NCI-H2107 treated with DMSO at 0.1 percent for 48 hours (cell line): ENCODE data around the gene ZDHHC7.

Experiments
- DNase-seq: peaks from one replicate; lab custom pipeline; 2025; ENCODE audit not compliant: unreplicated experiment; lab: John Stamatoyannopoulos, UW

ZDHHC7 gene

DNA sequence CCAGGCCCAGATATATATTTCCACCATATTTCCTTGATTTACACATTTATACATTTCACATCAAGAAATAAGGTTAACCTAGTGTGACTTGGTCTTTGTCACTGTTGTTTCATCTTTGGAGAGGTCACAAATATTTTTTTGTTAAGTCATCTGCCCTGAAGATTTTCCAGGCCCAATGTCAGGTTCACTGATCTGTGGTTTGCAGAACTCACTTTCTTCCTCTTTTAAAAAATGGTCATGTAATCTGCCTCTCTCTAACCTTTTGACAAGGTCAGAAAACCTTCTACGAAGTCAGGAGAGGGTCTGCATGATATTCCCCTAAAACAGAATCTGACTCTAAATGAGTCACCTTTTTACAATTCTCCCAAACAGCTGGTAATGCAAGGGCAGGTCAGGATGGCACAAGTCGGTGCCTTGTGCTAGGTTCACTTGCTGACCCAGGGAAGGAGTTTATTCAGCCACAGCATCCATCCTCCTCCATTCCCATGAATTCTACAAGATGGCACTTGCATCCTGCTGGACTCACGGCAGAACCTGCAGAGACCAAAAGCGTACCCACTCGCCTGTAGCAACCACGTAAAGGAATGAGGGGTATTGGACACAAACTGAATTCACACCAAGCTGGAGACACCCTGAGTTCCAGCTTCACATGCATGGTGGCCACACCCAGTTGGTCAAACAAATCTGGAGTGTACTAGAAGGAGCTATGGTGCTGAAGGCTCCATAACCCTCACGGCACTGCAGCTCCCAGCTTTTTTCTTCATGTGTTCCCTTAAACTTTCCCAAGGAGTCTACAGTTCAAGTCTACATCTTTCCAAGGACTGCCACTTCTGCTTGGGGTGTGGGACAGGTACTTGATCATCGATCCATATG lies 14.7 kb upstream of the ZDHHC7 start:
- DNase-seq = no peak

DNA sequence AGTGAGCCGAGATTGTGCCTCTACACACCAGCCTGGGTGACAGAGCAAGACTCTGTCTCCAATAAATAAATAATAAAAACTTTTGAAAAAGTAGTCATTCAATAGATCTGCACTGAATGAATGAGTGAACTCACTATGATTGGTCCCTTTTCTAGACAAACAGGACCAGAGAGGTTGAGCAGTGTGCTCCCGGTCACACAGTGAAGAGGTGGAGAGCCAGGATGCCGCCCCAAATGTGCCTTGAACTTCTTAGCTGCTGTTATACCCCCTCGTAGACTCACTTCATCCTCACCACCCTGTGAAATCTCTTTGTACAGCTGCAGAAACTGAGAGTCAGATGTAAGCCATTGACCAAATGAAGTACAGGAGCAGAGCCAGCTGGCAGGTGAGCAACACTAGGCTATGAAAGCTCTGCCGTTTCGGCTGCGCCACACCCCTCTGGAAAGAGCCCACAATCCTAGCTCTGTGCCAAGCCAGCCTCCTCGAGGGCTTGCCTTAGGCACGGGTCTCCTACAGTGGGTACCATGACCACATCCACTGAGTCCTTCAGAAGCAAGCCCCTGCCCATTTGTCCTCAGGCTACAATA lies 8.4 kb upstream of the ZDHHC7 start:
- DNase-seq = peak; percentile 37

DNA sequence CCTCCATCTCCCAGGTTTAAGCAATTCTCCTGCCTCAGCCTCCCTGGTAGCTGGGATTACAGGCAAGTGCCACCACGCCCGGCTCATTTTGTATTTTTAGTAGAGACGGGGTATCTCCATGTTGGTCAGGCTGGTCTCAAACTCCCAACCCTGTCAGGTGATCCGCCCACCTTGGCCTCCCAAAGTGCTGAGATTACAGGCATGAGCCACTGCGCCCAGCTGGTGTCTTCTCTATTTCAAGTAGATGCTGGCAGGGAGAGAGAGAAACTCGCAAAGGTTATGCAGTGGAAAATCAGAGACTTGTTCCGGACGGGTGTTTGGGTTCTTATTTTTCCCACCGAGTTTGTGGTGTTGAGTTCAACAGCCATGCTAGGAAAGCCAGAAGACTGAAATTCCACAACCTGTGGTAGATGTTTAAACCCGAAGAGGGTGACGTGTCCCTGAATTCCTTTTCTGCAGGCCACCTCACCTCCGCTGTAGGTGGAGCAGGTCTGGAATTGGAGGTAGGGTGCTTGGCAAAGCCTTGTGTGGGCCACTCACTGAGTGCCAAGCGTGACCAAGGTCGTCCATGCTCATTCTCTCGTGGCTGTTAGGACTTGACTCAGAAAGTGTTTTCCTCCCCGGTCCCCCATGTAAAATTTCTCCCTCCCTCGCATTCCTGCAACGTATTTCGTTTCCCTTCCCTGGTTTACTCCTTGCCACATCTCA lies 7.3 kb upstream of the ZDHHC7 start:
- DNase-seq = no peak

DNA sequence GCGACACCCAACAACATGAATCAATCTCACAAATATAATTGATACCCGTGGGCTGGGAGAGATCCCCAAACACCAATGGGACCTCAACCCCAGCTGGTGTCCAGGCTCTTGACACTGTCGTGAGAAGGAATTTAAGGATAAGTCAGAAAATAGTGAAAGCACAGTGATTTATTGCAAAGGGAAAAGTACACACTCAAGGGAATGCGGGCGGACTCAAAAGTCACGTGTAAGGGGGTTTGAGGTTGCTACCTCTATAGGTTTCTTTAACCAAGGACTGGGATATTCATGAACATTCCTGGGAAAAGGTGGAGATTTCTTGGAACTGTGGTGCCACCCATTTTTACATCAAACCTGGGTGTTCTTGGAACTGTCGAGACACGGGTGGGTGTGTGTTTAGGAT lies 6.3 kb upstream of the ZDHHC7 start:
- no peak for DNase-seq

DNA sequence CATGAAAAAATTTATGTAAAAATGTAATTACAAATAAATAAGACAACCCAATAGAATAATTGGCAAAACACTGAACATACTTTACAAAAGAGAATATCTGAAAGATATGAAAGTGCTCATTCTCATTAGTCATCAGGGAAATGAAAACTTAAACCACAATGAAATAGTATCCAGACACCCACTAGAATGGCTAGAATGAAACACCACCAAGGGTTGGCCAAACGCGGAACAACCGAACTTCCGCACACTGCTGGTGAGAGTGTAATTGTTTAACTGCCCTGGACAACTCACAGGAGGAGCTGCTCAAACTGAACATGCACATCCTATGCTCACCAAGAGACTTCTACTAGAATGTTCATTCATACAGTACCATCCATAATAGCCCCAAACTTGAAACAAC lies 5.8 kb upstream of the ZDHHC7 start:
- DNase-seq = no peak

DNA sequence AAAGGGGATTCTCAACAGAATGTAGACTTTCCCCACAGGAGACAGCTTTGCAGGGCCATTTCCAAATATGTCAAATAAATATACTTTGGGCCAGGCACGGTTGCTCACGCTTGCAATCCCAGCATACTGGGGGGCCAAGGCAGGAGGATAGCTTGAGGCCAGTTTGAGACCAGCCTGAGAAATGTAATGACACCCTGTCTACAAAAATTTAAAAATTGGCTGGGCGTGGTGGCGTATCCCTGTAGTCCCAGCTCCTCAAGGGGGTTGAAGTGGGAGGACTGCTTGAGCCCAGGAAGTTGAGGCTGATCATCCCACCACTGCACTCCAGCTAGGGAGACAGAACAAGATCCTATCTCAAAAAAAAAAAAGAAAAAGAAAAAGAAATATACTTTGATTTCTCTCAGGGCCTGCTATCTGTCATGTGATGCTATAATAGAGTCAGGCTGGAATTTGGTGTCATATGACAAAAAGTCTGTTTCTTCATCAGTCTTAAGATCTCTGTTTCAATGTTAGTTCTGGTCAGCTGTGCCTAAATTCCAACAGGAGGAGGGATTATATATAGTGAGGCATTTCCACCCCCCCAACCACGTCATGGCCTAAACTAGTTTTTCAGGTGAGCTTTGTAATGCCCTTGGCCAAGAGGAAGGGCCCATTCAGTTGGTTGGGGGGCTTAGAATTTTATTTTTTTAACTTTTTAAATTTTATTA lies 4.3 kb upstream of the ZDHHC7 start:
- DNase-seq = no peak

DNA sequence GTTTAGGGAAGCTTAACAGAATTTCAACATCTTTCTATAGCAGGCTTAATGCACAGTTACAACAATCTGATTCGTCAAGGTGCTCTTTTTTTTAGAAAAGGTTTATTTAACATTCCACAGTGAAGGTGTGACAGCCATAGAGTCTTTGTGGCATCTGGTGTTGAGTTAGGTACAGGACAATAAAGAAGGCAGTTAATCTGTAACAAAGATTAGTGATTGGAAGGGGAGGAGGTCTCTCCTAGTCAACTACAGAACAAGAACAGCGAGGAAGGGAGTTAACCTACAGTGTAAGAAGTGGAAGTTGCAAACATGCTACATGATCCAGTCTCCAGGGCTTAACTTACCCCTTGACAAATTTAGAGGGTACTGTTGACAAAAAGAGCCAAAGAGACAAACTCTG lies 3.0 kb upstream of the ZDHHC7 start:
- no peak for DNase-seq

DNA sequence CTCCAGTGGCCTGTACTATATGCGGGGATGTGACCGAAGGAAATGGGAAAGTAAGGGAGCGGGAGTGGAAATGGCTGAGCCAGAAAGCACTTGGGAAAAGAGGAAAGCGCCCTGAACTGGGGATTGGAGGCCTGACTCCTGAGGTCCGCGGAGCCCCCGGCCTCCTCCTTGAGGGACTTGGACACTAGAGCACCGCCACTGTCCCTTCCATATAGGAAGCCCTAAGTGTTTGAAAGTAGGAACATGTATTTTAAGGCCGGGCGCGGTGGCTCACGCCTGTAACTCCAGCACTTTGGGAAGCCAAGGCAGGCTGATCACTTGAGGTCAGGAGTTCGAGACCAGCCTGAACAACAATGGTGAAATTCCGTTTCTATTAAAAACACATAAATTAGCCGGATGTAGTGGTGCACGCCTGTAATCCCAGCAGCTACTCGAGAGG lies 530 bp upstream of the ZDHHC7 start:
- no peak for DNase-seq

DNA sequence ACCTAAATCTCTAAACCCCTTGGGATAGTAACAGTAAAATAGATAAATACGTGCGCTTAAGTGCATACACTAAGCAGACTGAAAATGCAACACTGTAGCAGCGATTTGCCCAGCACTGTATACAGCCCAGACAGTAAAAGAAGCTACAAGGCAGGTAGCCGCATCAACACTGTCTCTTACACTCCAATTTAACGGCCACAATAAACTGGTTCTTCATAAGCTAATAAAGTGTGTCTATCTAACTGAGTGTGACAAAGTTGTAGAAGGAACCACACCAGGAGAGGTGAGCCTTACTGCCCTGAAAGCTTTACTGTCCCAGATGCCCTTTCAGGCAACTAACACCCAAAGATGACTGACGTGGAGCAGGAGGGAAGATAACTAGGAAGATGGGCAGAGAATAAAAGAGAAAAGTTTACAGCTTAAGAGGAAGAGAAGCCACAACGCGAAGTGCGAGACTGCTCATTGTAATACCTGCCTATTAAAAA lies 847 bp downstream of the ZDHHC7 start:
- no peak for DNase-seq

DNA sequence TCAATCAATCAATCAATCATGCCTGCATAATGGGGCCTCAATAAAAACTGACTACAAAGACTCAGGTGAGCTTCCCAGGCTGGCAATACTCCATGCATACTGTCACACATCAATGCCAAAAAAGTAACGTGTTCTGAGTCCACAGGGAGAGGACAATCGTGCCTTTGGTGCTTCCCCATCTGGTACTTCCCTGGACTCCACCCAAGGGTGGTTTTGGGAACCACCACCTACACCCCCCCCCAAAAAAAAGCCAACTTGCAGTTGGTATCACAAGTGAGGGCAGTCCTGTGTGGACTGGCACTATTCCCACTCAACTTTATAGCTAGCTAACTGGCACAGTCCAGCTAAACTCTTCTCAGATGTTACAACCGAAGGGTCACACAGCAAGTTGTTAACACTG lies 3.1 kb downstream of the ZDHHC7 start:
- DNase-seq = no peak

DNA sequence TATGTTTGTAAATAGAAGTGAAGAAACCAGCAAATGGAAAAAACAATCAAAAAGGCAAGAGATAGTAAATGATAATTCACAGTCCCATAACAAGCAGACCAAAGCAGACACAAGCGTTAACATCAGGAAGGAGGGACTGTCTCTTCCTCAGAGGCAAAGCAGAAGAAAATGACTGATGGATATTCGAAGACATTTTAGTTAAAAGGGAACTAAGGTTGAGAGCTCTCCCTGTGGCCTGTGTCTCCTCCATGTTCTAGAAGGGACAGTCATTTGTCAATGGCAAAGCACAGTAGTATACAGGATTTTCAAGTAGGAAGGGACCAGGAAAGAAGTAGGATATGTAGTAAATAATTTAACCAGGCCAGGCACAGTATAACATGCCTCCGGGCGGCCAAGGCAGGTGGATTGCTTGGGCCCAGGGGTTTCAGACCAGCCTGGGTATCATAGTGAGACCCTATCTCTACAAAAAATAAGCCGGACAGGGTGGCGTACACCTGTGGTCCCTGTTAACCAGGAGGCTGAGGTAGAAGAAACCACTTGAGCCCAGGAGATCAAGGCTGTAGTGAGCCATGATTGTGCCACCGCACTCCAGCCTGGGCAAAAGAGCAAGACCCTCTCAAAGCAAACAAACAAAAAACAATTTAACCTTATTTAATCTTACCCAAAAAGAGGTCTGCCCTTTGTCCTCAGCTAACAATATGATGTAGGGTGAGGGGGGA lies 3.7 kb downstream of the ZDHHC7 start:
- no peak for DNase-seq

DNA sequence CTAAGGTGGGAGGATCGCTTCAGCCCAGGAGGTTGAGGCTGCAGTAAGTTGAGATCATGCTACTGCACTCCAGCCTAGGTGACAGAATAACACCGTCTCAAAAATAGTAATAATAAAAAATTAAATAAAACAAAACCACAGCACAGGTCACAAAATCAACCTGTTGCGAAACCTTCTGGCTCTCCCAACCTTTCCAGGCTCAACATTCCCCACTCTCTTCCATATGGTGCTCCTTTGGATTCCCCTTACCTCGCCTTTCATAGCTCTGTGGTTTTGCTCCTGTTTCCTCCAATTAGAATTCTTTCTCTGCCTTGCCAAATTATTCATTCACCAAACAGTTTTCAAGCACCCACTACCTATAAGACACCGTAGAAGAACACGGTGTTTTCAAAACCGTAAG lies 4.7 kb downstream of the ZDHHC7 start:
- no peak for DNase-seq

DNA sequence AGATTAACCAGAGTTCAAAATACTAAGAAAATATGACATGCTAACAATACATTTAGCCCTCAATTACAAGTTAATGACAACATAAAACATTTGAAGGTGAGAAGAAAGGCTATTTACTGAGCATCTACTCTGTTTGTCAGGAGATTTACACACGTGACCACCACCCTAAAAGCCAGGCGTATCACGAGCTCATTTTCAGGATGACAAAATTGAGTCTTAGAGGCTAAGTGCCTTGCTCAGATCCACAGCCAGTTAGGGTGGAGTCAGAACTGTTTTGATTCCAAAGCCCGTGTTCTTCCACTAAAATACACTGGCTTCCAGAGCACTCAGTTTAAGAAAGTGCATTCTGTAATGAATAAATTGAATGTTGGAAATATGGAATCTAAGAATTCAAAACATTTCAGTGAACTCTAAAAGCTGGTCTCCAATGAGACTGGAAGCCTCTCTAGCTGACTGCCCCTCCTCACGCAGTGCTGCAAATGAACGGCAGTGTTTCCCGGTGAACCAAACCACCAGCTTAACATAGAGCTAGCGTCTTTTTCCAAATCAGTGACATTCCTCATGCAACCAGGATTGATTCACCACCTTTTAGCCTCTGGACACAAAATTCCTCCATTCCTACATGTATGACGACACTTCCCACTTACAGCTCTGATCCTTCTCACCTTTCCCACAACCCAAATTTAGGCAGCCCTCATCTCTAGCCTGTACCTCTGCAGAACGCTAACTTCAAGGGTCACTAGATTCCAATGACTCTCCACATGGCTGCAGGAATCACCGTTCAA lies 5.9 kb downstream of the ZDHHC7 start:
- no peak for DNase-seq

DNA sequence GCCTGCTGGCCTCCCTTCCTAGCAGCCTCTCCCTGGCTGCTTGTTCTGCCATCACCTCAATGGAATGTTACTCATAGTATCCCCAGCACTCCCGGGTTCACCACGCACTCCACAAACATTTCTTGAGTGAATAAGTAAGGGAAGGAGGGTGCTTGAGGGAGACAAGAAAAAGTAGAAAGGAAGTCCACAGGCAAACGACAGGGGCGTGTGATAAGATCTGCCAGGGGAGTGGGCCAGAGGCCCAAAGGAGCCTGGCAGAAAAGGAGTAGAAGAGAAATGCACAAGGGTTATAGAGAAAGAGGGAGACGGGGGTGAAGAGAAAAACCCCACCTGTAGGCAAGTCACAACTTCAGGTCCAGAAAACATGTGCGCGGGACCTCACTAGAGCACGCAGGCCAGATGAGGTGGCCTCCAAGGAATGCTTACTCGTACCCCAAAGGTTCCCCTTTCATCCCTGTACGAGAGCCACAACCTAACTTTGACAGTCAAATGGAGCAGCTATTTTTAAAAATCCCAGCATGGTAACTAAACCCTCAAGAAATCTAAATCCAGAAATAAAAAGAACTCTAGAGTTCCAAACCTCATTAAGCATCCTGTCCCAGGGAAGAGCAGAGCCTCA lies 6.6 kb downstream of the ZDHHC7 start:
- DNase-seq = no peak

DNA sequence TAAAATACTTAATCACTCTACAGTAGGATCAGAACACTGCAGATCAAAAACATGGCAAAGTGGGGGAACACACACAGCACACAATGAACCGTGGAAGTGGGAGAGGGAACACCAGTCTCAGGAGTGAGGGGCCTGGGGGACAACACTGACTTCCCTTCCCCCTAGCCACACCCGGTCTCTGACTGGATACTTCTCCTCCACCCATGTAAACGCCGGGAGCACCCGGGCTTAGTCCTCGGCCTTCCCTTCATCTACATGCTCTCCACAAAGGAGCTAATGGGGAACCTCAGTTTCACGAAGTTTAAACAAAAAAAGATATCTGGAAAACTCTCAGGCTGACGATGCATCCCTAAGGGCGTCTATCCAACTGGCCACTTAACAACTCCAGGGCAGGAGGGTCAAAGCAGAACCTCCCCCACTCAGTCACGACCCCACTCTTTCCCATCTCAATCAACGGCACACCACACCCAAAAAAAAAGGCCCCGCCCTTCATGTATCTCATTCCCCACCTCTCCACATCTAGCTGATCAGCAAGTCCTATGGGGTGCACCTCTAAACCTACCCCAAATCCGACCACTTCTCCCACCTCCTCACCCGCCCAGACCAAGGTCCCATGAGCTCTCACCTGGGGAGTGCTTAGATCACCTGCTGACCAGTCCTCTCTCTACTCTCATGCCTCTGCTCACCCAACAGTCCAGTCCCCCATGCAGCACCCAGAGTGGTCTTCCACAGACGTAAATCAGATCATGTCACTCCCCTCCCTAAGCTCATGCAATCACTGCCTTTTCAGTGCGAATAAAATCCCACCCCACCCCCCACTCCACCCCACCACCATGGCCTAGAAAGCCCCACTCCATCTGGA lies 7.4 kb downstream of the ZDHHC7 start:
- DNase-seq = no peak

DNA sequence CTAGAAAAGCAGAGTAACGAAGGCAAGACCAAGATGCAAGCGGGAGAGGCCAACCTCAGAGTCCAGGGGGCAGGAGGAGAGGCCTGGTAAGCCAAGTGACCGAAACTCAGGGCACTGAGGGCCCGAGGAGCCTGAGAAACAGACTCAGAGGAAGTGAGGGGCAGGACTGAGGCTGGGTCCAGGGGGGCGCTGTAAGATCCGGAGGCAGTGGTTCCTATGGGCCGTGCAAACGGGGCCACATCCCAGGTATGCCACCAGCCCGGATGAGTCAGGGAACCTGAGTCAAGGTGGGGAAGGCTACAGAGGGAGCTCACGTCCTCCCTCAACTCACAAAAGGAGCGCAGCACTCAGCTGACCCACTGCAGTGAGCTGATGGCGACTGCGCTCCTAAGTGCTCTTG lies 8.3 kb downstream of the ZDHHC7 start:
- no peak for DNase-seq

DNA sequence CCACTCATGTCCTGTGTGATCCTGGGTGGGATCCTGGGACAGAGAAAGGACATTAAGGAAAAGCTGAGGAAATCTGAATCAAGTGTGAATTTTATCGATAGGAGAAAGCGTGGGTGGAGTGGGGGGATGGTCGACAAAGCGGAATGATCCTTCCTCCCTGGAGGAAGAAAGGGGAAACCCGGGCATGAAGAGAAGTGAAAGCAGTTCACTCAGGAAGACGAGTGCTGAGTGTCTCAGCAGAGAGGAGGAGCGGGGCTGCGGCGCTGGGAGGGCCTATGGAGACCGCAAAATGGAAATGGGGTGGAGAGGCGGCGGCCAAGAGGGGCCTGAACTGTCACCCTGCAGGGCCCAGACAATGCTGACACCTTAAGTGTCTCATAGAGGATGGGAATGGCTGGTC lies 8.7 kb downstream of the ZDHHC7 start:
- DNase-seq = no peak

DNA sequence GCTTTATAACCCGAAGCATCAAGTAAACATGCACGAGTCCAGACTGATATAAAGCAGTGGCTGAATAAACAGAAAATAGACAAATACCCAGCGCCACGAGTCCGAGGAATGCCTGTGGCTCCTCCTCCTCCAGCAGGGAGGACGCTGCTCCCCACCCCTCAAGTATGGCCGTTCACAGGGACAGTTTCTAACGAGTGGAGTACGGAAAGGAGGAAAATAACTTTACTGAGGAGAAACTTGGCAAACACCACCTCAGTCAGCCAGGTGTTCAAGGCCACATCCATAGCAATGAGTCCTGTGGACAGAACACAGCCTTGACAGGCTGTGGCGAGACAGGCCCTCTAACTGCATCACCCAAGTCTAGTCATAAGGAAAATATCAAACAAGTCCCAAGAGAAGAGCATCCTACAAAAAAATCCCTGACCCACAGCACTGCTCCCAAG lies 9.2 kb downstream of the ZDHHC7 start:
- DNase-seq = no peak
